ENCODE measurements around the gene RERE.

Gene RERE

DNA sequence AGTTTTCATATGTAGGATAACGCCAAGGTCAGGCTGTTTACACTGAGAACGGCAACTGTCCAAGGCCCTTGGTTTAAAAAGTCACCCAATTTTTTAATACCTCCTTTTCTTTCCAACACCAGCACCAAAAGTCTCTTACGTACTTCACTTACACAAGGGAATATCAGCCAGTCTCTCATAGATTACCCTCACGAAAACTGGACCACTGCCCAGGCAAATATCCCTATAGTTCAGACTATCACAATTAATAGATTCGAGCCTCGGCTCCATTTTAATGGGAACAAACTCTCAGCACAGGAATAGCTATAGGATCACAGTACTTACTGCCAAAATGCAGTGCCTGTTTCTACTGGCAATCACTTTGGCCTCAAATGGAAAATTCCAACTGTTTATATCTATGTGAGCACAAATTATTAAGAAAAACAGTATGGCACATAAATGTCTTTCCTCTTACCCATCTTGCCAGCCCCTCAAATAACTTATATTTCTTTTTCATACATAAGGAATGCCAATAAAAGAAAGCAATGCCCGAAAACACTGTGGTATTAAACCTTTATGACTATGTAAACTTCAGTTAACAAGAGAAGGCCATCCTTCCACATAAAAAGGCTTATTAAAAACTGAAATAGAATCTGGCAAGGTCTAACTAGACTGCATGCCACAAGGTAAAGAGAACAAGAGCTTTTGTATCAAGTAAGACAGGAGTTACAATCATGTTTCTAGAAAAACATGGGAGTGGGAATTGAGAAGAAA, 401.7 kb downstream of the RERE start:
- DNase-seq (ENCODE audit: low read depth in 2 of 3, low spot score in 2 of 3) = no peak

DNA sequence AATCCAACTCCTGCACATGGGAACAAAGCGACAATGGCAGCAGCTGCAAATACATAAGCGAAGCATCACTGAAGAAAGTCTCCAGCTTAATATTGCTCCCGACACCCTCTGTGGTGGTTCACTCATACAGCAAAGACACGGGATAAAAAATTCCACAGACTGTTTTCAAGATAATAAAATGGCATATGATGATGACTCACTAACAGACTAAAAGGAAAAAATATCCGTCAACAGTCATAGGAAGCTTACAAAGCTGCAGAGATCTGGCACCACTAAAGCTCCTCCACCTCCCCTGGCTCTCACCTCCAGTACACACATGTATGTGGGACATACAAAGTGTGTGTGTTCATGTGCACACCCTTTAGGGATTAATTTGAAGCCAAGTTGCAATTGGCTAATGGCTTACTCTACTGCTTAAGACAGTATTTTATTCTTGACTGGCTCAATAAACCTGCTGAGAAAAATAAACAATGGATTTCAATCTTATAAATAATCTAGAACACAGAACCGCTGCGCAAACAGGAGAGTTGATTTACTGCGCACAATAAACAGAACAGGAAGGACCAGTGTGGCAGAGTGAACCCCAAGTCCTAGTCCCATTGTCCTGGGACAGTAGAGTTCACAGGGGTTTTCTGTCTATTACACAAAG, 405.1 kb downstream of the RERE start:
- DNase-seq (ENCODE audit: low read depth in 2 of 3, low spot score in 2 of 3) = no peak

DNA sequence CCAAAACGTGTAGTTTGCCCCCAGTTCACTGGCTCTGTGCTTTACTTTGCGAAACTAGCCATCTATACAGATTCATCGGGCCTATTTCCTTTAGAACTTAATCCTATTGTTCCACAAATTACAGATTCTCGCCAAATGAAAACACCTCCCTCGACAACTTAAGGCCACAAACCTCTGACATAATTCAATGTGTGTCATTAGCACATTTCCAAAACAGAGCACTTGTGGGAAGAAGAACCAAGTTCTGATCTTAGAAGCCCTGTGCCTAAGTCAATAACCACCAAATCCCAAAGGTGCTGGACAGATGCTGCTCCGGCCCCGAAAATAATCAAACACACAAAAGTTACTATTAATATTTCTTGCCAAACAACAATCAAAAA, 405.6 kb downstream of the RERE start:
- DNase-seq (ENCODE audit: low read depth in 2 of 3, low spot score in 2 of 3) = no peak

DNA sequence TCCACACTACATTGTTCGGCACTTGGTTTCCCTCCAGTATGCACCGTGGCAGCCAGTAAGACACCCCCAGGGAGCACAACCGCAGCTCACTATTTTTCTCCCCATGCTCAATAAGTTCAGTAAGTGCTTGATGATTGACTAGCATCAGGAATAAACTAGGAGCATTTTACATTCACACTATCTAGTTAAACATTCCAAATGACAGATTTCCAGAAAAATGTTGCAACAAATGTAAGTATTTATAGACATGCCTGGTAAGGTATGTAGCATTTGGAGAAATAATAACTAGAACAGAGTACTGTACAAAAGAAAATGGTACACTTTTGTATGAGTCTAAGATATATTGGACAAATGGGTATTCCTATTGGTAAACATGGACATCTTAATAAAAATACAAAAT, 406.6 kb downstream of the RERE start:
- DNase-seq (ENCODE audit: low read depth in 2 of 3, low spot score in 2 of 3) = no peak

- no peak for DNase-seq (ENCODE audit: low read depth in 2 of 3, low spot score in 2 of 3)
Measured at GRCh38 chr1:8409606-8410005, 407.8 kb downstream of the RERE start.

DNA sequence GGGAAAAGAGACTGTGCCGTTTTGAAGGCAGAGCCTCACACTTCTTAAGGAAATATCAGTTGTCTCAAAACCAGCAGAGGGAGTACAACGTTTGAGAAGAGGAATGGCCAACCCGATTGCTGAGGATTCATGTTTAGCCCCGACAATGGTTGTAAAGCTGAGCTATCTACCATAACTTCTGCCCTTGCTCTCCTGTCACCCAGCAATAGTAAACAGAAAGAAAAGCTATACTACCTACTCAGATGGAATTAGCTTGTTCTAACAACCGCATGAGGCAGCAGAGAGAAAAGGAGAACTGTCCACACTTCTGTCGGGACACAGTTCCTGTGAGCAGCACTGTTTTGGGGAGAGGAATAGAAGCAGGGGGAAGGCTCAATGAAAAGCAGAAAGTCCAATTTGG, 408.3 kb downstream of the RERE start:
- no peak for DNase-seq (ENCODE audit: low read depth in 2 of 3, low spot score in 2 of 3)

GRCh38 chr1:8408151-8408839, 409.1 kb downstream of the RERE start:
- no peak for DNase-seq (ENCODE audit: low read depth in 2 of 3, low spot score in 2 of 3)

GRCh38 chr1:8407652-8408051, 409.8 kb downstream of the RERE start:
- DNase-seq (ENCODE audit: low read depth in 2 of 3, low spot score in 2 of 3) = no peak

DNA sequence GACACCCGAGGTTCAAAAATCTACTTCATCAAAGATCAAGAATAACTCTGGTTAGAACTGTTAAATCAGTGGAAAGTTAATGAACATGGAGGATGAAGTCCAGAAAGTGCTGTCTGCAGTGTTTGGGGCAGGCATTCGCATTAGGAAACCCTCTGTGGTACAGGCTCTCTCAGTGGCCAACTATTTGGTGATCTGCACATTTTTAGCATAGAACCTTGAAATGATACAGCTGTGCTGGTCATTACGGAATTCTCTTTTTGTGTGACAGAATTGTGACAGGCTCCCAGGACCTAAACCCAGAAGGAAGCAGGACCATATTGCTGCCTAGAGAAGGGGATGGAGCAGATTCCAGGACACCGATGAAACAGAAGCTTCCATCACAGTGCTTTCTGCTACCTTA, 410.5 kb downstream of the RERE start:
- no peak for DNase-seq (ENCODE audit: low read depth in 2 of 3, low spot score in 2 of 3)

DNA sequence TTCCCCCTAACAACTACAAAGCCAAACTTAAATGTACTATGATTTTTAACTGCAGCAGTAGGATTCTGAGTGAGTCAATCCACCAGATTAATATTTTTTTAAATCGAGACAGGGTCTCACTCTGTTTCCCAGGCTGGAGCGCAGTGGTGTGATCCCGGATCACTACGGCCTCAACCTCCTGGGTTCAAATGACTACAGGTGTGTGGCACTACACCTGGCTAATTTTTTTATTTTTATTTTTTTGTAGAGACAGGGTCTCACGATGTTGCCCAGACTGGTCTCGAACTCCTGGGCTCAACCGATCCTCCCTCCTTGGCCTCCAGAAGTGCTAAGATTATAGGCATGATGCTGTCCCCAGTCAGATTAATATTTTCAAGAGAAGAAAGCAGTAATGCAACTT, 411.4 kb downstream of the RERE start:
- DNase-seq (ENCODE audit: low read depth in 2 of 3, low spot score in 2 of 3) = no peak

DNA sequence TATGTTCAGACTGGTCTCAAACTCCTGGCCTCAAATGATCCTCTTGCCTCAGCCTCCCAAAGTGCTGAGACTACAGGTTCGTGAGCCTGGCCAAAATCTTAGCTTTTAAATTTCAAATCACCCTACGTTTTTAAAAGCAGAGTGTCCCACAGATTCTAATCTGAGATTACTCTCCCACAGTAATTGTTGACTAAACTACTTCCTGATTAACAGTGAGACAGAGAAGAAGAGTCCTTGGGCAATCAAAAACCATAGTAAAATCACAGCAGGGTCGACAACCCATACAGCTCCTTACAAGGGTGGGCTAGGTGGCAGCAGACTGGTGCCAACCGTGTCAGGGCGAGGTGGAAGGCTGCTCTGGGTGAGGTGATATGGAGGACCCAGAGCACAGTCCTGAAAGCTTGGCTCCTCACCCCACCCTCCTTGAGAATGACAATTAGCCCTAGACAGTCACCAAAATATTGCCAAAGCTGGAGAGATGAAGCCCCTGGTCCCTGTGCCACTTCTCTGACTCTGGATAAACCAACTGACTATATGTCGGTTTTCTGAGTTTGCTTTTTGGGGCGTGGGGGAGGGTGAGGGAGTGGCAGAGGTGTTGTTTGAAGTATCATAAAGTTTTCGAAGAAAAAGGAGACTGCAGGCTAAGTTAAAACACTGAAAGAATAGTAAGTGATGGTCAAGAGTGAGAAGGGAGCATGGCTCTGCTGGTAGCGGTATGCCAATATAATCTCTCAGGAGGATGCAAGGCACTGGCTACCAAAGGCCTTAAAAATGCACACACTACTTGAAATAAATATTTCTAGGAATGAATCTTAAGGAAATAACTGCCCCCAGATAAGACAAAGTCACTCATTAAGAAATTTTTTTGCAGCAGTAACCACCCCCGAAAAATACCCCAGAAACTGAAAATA, 412.7 kb downstream of the RERE start:
- DNase-seq (ENCODE audit: low read depth in 2 of 3, low spot score in 2 of 3) = no peak

- no peak for DNase-seq (ENCODE audit: low read depth in 2 of 3, low spot score in 2 of 3)
Measured at GRCh38 chr1:8402109-8402710, 415.2 kb downstream of the RERE start.

DNA sequence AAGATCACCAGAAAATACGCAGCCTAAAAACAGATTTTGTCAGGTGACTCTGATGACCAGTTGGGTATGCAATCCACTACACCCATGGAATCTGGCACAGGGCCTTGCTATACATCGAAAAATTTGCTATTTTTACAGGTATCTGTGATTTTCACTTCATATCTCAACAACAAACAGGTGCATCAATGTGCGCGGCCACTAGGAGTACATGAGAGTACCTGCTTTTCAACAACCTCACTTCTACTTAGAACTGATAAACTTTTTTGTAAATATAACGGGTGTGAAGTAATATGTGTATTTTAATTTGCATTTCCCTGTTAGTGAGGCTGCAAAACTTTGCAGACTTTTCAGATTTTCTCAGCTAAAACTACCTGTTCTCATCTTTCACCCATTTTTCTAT, 418.8 kb downstream of the RERE start:
- no peak for DNase-seq (ENCODE audit: low read depth in 2 of 3, low spot score in 2 of 3)

GRCh38 chr1:8398086-8398485, 419.4 kb downstream of the RERE start:
- no peak for DNase-seq (ENCODE audit: low read depth in 2 of 3, low spot score in 2 of 3)

DNA sequence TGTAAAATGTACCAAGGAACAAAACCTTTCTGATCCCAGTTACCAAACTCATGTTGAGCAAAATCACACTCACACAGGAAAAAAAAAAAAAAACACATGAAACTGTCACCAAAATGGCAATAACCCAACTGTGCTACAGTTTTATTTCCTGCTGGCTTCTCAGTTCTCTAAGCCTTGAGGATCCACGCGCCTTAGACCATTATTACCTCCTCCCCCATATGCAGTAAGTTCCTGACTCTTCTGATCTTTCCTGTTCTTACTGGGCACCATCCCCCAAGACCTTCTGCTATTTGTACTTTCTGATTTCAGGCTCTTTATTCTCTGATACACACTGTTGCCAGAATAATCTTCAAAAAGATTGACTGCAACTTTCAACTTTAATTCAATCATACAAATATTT, 419.9 kb downstream of the RERE start:
- no peak for DNase-seq (ENCODE audit: low read depth in 2 of 3, low spot score in 2 of 3)

DNA sequence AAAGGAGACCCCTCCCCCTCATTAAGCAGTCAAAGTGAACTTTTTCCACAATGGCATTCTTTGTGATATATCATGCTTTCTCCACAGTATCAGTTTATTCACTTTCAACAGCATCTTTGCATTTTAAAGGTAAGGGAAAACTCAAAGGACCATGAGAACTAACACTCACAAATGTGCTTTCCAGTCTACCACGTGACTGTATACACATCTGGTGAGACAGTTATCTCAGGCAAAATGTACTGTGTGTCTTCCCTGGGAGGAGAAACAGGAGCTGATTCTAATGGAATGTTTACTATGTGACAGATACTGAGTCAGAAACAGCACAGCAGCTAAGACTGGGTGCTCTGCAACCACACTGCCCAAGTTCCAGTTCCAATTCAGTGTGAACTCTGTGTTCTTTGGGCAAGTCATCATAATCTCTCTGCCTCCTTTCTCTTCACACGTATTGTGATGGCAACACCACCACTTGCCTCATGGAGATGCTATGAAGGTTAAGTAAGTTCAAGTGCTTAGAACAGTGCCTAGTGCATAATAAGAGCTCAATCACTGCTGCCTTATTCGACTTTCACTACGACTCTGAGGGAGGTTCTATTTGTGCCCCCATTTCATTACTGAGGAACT, 420.5 kb downstream of the RERE start:
- DNase-seq (ENCODE audit: low read depth in 2 of 3, low spot score in 2 of 3) = no peak

DNA sequence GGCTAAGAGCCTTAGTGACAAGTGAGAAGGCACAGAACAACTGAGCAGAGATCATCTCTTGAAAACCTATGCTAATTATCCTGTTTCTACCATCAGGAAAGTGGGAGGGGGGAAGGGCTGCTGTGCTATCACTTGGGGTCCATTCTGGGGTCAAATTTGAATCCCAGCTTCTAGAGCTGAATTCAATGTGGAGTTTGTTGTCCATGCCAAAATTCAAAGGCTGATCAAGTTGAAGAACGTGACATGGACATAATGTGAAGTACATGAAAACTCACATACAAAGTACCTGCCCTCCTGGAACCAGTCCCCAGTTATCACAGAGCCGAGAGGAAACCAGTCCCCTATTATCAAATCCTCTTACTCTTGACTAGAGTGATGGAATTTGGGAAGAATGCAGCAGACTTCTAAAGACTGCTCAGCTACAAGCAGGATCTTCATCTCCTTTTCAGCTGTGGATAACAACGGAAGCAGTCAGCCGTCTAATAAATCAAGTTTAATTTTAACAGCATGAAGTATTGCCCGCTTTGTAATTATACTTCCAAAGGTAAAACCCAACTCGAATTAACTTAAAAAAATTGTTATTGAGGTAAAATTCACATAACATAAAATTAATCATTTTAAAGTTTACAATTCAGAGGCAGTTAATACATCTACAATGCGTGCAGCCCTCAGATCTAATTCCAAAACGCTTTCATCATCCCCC, 421.2 kb downstream of the RERE start:
- DNase-seq (ENCODE audit: low read depth in 2 of 3, low spot score in 2 of 3) = no peak

DNA sequence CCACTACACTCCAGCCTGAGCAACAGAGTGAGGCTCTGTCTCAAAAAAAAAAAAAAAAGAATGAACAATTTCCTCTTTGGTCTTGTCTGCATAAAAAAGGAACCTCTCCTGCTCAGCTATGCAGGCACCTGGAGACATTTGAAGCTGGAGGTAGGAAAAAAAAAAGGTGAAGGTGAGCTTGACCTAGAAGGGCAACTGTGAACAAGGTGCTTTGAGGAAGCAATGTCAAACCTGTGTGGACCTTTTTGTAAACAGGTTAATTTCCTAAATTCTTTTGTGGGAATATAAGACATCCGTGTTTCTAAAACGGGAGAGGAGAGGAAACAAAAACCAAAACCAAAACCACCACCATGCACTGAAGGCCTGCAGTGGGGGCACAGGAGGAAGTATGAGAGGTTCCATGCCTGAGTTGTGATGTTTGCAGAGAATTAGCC, 422.0 kb downstream of the RERE start:
- no peak for DNase-seq (ENCODE audit: low read depth in 2 of 3, low spot score in 2 of 3)

DNA sequence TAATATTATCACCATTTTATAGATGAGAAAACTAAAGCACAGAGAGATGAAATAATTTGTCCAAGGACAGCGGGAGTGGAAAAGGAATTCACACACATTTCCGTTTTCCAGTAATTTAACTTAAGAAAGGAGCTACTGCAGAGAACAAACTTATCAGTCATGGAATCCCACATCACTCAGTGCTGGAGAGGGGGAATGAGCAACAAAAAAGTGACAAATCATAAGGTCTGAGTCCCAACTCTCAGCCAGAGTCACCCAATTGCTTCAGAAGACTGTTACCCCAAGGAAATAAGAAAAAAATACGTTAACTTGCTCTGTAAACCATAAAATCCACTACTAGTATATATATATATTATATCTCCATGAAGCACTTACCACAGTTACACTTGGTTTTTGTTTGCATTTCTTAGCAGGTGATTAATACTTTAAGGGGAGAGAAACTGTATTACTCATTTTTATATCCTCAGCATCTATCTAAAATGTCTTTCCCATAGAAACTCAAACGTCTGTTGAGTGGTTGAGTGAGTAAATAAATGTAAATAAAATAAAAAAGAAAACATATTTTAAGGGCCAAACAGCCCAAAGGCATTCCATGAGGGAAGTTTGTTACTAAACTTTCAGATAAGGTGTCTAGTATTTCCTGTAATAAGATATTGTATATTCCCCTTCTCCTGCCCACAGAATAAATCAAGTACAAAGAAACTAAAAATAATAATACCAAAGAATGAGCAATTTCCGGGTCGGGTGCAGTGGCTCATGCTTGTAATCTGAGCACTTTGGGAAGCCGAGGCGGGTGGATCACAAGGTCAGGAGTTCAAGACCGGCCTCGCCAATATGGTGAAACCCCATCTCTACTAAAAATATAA, 422.8 kb downstream of the RERE start:
- DNase-seq (ENCODE audit: low read depth in 2 of 3, low spot score in 2 of 3) = peak in 1 of 3 experiments; percentile 7

Data from activated CD8-positive, alpha-beta memory T cell treated with anti-CD3 and anti-CD28 coated beads for 48 hours (primary cell).